Renal cortex interstitium (tissue), 11 donors: Measurements from ENCODE around the gene POU2F3. TPM values are rescaled to one million over a fixed set of nuclear protein-coding genes. Genes with fewer than 3 reads are reported as not detected.

Experiments
- DNase-seq, 11 donors: peaks; one replicate each; pipeline ENCODE4 v3.0.0-alpha.2; 2013; ENCODE audit warnings: low read depth in 9 of 11, low spot score in 4 of 11; ENCODE audit errors: extremely low read depth in 1 of 11
- polyA plus RNA-seq, 3 donors: library from polyadenylated mRNA; unstranded; fragments of 120-200 nt; gene quantifications; one replicate each; pipeline ENCODE4 v1.2.1, GENCODE V29; 2013; ENCODE audit not compliant: insufficient read length in 3 of 3

The POU2F3 gene
- polyA plus RNA-seq, 3 donors = 0.23 to 0.92 (median 0.36) TPM

DNA sequence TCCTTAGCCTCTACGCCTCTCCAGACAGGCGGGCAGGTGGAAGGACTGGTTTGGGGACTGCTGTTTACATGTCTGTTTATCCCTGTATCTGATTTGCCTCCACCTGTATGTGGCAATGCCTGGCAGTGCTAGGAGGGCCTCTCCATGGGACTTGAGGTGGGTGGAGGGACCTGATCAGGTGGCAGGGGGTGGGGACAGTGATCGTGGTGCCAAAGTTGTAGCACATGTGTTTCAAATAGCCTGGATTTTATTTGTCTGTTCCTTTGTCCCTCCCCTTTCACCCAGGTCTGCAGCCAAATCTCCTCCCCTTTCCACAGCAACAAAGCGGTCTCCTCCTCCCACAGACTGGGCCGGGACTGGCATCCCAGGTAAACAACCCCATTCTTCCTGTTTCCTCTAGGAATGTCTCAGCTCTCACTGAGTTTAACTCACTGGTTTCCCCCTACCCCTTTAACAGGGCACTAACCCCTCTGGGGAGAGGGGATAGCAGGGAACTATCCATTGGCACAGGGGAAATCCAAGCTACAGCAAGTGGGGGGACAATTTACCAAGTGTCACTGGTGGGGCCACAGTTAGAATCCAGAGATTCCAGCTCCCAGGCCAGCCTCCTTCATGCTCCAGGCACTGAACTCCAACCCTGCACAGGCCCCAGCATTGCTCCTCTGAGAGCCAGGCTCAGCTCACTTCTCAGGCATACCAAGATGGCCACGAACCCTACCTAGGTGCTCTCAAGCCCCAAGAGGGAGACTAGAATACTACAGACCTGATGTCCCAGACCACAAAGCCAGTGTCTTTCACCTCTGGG lies 62.3 kb downstream of the POU2F3 start:
- DNase-seq = no peak

DNA sequence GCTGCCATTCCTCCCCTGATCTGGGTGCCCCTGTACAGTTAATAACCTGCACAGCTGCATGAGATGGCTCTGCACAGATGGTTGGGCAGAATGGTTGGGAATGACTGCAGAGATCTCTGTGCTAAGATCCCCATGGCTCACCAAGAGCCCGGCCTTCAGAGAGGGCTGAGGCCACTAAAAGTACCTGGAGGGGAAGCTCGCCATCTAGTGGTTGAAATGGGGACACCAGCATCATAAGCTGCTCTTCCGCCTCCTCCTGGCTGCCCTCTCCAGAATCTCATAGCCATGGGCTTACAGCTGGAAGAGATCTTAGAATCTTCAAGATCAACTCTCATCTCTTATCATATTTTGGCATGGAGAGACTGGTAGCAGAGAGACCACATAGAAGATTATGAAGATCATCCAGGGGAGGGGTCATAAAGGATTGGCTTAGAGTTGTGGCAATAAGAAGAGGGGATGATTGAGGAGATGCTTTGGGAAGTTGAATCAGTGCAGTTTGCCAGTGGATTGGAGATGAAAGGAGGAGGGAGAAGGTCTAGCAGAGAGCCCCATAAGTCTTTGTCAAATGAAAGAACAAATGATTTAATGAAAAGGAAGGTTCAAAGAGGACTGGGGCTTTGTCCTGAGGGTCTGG lies 63.2 kb downstream of the POU2F3 start:
- peak in 6 of 11 donors; percentile 53 to 73 (median 64) for DNase-seq

DNA sequence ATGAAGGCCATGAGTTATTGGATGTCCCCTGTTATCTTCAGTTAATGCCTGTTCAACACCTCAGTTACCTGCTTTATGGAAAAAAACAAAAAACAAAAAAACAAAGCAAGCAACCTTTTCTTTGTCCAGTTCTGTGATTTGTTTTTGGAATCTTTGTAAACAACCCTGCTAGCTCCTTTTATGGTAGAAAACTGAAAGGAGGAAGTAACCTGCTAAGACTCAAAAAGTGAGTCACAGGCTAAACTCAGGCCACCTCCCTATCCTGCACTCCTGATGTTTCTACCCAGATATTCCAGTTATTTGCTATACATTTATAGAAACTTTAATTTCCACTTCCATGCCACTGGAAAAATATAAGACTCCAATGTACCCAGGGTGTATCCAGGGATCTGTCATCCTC lies 64.6 kb downstream of the POU2F3 start:
- DNase-seq = no peak

GRCh38 chr11:120305286-120305685 lies 65.3 kb downstream of the POU2F3 start:
- no peak for DNase-seq

DNA sequence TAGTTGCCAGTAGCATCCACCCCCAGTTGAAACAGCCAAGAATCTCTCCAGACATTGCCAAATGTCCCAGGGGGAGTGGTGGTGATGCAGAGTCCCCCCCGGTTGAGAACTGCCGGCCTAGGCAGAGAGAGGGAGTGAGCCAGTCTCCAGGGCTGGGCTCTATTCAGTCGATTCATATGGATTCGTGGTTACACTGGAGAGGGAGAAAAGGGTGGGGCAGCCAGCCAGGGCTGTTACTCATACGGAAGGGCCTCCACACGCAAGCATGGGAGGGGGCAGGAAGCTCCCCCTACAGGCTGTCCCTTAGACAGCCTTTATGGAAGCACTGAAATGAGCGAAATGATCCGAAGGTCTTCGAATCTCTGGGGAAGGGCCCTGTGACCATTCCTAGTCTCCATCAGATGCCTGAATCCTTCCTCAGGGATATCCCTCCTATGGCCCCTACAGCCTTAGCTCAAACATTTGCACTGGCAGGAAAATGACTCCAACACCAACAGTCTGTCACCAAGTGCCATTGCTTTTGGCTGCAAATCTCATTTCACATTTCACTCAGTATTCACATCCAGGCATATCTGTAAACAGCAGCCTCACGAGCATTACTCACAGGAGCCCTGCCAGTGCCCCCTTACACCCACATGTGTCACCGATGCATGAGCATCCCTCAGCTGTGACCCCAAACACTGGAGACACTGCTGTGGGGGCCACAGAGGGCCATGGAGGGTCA lies 66.7 kb downstream of the POU2F3 start:
- DNase-seq = no peak

DNA sequence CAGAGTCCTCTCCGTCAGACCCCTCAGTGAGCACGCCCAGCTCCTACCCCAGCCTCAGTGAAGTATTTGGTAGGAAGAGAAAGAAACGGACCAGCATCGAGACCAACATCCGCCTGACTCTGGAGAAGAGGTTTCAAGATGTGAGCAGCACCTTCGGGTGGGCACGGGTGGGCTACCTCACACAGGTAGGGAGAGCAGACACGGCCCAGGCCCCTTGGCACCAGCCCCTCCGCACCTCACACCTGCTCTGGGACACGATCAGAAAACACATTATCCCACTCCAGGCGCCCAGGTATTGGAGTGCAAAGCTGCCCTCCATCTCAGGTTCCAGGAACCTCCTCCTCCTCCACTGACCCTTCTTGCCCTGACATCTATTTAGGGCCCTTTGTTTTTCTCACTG lies 67.5 kb downstream of the POU2F3 start:
- no peak for DNase-seq

DNA sequence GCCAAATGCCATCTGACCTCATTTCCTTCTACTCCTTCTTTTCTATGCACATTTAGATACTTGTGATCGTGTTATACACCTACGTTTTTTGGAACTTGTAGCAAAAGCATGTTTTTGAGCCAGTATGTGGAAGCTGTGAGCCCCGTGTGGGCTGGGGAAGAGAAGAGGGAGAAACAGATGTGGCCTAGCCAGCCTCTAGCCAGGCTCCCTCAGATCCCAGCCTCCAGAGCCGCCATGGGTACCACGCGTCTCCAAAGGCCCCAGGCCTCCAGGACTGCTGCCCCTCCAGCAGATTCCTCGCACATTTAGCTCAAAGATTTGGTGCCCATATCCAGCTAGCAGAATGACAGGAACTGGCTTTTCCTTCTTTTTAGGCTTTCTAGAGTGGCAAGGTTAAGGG lies 68.1 kb downstream of the POU2F3 start:
- DNase-seq = no peak

DNA sequence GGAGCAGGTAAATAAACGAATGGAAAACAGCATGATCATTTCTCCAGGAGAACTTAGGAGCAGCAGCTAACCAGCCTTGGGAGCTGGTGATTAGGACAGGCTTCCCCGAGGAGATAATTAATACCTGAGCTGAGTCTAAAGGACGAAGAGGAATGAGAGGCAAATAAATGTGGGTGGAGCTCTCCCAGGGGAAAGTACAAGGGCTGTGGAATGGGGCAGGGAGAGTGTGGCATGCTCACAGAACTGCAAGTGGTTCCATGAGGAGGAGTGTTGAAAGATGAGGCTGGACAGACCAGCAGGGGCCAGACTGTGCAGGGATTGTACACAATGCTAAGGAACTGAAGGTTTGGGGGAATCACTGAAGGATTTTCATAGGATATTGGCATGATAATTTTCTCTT lies 70.9 kb downstream of the POU2F3 start:
- no peak for DNase-seq

GRCh38 chr11:120314861-120315260 lies 74.9 kb downstream of the POU2F3 start:
- DNase-seq = no peak

GRCh38 chr11:120316880-120317688 lies 77.1 kb downstream of the POU2F3 start:
- DNase-seq = peak in 4 of 11 donors; percentile 17 to 51 (median 40)

DNA sequence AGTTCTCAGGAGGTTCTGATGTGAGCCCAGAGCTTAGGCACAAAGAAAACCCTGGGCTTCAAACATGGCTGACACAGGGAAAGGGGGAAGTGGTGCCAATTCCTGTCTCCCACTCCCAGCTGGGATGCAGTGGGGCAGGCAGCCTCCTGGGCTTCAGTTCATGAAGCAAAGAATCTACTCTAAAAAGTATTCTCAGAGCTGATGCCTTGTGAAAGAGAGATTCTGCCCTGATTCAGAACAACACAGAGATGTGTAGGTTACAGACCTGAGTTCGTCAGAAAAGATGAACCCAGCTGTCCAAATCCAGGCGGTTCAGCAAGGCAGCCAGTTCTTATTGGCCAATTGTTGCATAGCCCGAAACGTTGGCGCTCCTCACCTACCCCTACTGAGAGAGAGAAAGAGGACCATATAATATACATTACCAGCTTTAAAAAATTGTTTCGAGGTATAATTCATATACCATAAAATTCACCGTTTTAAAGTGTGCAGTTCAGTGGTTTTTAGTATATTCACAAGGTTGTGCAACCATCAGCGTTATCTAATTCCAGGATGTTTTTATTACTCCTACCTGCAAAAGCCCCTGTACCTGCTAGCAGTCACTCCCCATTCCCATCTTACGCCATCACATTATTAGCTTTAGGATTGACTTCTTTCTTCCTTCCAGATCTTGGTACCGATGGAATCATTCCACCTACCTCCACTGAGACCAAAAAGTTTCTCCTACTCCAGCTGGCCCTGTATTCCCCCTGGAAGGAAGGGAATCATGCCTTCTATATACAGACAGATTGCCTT lies 77.9 kb downstream of the POU2F3 start:
- DNase-seq = no peak

DNA sequence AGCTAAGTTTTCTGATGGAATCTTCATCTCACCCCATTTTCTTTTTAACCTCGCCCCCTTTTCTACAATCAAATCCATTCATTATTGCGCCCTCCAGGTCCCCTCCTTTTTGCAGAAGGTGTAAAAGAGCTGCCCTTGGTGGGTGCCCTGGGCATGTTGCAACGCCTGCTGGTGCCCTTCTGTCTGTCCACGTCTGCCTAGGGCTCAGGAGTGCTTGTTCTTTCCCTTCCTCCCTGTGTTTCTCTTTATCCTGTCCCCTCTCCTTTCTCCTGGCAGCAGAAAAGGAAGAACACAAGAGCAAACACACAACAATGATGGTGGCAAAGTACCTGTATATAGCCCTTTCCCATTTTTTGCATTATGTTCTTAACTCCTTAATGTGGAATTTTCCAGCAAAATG lies 79.0 kb downstream of the POU2F3 start:
- no peak for DNase-seq

GRCh38 chr11:120324932-120325810 lies 85.2 kb downstream of the POU2F3 start, which contains the start of gene TLCD5:
Gene TLCD5, plus strand, starts transcription at chr11:120325299. Its CDS starts 2,143 bp downstream, at chr11:120327442.
- peak in 8 of 11 donors; percentile 59 to 76 (median 70) for DNase-seq

GRCh38 chr11:120326228-120326627 lies 86.3 kb downstream of the POU2F3 start:
- DNase-seq = no peak

DNA sequence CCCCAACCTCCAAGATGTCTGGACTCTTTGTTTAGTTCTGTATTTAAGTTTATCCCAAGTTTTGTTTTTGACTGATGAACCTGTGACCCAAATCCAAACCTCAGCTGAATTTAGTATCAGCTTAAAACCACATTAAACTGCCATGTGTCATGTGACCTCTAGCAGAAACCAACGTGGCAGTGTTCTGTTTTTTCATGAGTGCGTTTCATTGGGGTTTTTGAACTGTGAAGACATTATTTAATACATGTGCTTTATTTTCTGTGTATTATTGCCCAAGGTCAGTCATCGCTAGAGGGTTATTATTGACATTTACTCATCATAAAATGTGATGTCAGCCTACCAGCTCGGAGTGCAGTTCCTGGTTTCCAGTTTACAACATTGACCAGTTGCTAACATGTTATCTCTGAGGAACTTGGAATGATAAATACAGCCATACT lies 86.9 kb downstream of the POU2F3 start:
- no peak for DNase-seq

- no peak for DNase-seq
Observed at GRCh38 chr11:120327311-120327710, 87.4 kb downstream of the POU2F3 start.

DNA sequence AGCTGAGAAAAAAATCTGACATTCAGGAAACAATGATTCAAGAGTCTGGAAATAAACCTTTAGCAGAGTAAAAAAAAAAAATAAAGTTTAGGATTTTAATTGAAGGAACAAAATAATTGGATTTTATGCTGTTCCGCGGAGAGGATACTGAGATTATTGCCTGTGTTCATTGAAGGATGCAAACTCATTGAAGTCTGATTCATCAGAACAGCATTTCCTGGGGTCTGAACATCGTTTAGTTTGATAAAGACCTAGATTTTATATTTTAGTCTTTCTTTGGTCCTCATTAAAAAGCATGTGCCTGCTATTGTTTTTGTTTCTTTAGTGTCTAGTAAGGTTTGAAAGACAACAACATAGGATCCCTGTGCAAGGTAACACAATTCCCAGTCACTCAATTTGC lies 89.6 kb downstream of the POU2F3 start:
- DNase-seq = no peak
